Karpas-422 (cell line): ENCODE results near the gene MEGF9. TPM values are rescaled to one million over a fixed set of nuclear protein-coding genes. Genes with fewer than 3 reads are reported as not detected.
A peak's percentile ranks its signal among the peaks of the same experiment; 100 is the strongest.

ENCODE experiments used
- DNase-seq: peaks from one replicate; pipeline ENCODE4 v3.0.0-alpha.2; 2015
- H2AFZ ChIP-seq: fragments of 200-600 bp; sonication (generic); 2 replicates; pipeline ENCODE4 v1.6.1; 2014; ENCODE audit warnings: antibody characterized with exemption, low read length, mixed read lengths
- H3K27ac ChIP-seq: fragments of 200-600 bp; sonication (generic); 2 replicates; pipeline ENCODE4 v1.5.1; 2014; ENCODE audit warnings: mild to moderate bottlenecking, low read length, moderate library complexity
- H3K27me3 ChIP-seq: fragments of 200-600 bp; sonication (generic); 2 replicates; pipeline ENCODE4 v1.6.1; 2014; ENCODE audit warnings: low read length, mixed read lengths
- H3K36me3 ChIP-seq: fragments of 200-600 bp; sonication (generic); 2 replicates; pipeline ENCODE4 v1.6.1; 2014; ENCODE audit warnings: low read length, mixed read lengths; ENCODE audit not compliant: insufficient read depth
- H3K4me1 ChIP-seq: fragments of 200-600 bp; sonication (generic); 2 replicates; pipeline ENCODE4 v1.6.1; 2014; ENCODE audit warnings: mild to moderate bottlenecking, low read length, mixed read lengths
- H3K4me2 ChIP-seq: fragments of 200-600 bp; sonication (generic); 2 replicates; pipeline ENCODE4 v1.6.1; 2014; ENCODE audit warnings: low read length, low read depth, mild to moderate bottlenecking; ENCODE audit not compliant: poor library complexity, severe bottlenecking
- H3K4me3 ChIP-seq: fragments of 200-600 bp; sonication (generic); 2 replicates; pipeline ENCODE4 v1.5.1; 2014; ENCODE audit warnings: mild to moderate bottlenecking, antibody characterized with exemption, low read length, mixed read lengths
- H3K79me2 ChIP-seq: fragments of 200-600 bp; sonication (generic); 2 replicates; pipeline ENCODE4 v1.6.1; 2014; ENCODE audit warnings: mild to moderate bottlenecking, low read length, mixed read lengths
- H3K9ac ChIP-seq: fragments of 200-600 bp; sonication (generic); 2 replicates; pipeline ENCODE4 v1.6.0; 2014; ENCODE audit warnings: low read length
- H3K9me2 ChIP-seq: fragments of 200-600 bp; sonication (generic), shearing (Covaris generic); replicated peaks from 2 replicates; pipeline ENCODE4 v1.6.0; 2014; ENCODE audit warnings: mild to moderate bottlenecking, low read length, moderate library complexity; ENCODE audit not compliant: insufficient read depth
- H3K9me3 ChIP-seq: fragments of 300-700, 200-600 bp; sonication (generic); 2 replicates; pipeline ENCODE4 v1.6.1; 2014; ENCODE audit warnings: low read length, mixed read lengths
- H4K20me1 ChIP-seq: fragments of 200-600 bp; sonication (generic); 2 replicates; pipeline ENCODE4 v1.6.1; 2014; ENCODE audit warnings: mild to moderate bottlenecking, antibody characterized with exemption, low read length, low read depth; ENCODE audit not compliant: insufficient read depth
- total RNA-seq: library from RNA; depleted of rRNA; stranded (reverse); fragments of >200 nt; shearing (Covaris generic); gene quantifications from 2 replicates; pipeline ENCODE4 v1.2.3, GENCODE V29; 2014; ENCODE audit warnings: low replicate concordance

MEGF9 gene
- total RNA-seq, 1 experiment from 2014 or later = 86.6 TPM

- no peak for DNase-seq
- H3K4me1 ChIP-seq = peaks cover 100% of the 10 kb centered on the region
- H4K20me1 ChIP-seq = peaks cover 33% of the 10 kb centered on the region
- H3K4me2 ChIP-seq = peak overlapping the region; percentile 39
- H3K9ac ChIP-seq = peak overlapping the region; percentile 10; the same call in 1 of the 2 replicates
- H3K4me3 ChIP-seq = peak overlapping the region; percentile 6; the same call in 1 of the 2 replicates
- H3K79me2 ChIP-seq = peaks cover 100% of the 10 kb centered on the region
- no peaks in the 10 kb centered on the region for H3K9me2 ChIP-seq
- H3K36me3 ChIP-seq = peaks cover 75% of the 10 kb centered on the region
- H2AFZ ChIP-seq = no peak overlapping the region
- no peaks in the 10 kb centered on the region for H3K9me3 ChIP-seq
- H3K27ac ChIP-seq = peak overlapping the region; percentile 92
- H3K27me3 ChIP-seq = no peaks in the 10 kb centered on the region
These were observed 19.7 kb downstream of the MEGF9 start for GRCh38 chr9:120694559-120694958.

DNA sequence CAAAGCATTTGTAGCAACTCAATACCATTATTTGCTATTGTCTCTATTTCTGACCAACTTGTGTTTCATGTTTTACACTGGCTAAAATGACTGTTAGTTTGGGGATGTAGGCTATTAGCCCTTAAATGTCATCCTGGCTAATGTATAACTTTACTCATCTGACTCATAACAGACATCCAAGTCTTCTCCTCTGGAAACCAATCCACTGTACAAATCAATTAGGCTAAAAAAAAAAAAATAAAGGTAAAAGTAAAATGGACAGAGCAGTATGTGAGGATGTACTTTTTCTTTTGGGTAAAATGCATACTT lies 20.6 kb downstream of the MEGF9 start:
- H3K36me3 ChIP-seq = peaks cover 76% of the 10 kb centered on the region
- peaks cover 100% of the 10 kb centered on the region for H3K79me2 ChIP-seq
- H2AFZ ChIP-seq = no peak overlapping the region
- no peaks in the 10 kb centered on the region for H3K9me3 ChIP-seq
- H3K4me1 ChIP-seq = peaks cover 100% of the 10 kb centered on the region
- H3K4me3 ChIP-seq = no peak overlapping the region
- H3K9me2 ChIP-seq = no peaks in the 10 kb centered on the region
- H3K4me2 ChIP-seq = peak overlapping the region; percentile 39
- DNase-seq = no peak
- no peaks in the 10 kb centered on the region for H3K27me3 ChIP-seq
- H3K9ac ChIP-seq = 0 out of 2 replicates have a peak overlapping the region, but pooled peaks have one; percentile 4
- H4K20me1 ChIP-seq = peaks cover 38% of the 10 kb centered on the region
- H3K27ac ChIP-seq = peak overlapping the region; percentile 92

DNA sequence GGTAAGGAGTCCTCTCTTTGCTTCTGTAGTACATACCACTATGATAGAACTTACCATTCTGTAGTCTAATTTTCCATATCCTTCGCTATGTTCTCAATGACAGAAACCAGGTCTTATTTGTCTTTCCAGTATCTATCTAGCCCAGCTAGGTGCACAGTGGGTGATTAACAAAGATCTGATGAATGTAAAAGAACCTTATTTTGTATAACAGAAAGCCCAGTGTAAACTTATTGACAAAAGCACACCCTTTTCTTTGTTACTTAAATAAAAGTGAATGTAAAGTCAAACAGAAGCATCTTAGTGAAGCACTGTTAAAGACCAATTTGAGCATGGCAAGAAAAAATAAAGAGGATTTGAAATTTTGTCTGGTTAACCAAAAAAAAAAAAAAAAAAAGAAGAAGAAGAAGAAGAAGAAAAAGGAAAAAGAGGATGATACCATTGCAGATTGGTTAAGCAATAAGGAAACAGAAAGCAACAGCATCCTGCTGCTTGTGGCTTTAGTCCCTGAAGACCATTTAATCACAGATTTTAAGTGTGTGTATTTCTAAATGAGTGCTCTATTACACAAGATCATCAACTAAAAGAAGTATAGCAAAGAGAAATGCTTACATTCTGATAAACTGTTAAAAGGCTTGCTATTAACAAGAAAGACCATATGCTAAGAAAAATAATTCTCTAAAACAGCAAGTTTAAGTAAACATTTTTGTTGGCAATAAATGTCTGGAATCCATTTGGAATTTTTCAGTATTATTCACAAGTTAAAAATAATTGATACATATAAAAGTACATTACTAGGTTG lies 21.2 kb downstream of the MEGF9 start:
- H4K20me1 ChIP-seq = peaks cover 38% of the 10 kb centered on the region
- peaks cover 100% of the 10 kb centered on the region for H3K79me2 ChIP-seq
- H3K9ac ChIP-seq = no peak overlapping the region
- no peak overlapping the region for H3K4me3 ChIP-seq
- H3K36me3 ChIP-seq = peaks cover 76% of the 10 kb centered on the region
- no peak overlapping the region for H2AFZ ChIP-seq
- H3K4me2 ChIP-seq = peak overlapping the region; percentile 39
- H3K27me3 ChIP-seq = no peaks in the 10 kb centered on the region
- no peaks in the 10 kb centered on the region for H3K9me2 ChIP-seq
- H3K9me3 ChIP-seq = no peaks in the 10 kb centered on the region
- DNase-seq = peak; percentile 70
- H3K27ac ChIP-seq = peak overlapping the region; percentile 92
- H3K4me1 ChIP-seq = peaks cover 100% of the 10 kb centered on the region

DNA sequence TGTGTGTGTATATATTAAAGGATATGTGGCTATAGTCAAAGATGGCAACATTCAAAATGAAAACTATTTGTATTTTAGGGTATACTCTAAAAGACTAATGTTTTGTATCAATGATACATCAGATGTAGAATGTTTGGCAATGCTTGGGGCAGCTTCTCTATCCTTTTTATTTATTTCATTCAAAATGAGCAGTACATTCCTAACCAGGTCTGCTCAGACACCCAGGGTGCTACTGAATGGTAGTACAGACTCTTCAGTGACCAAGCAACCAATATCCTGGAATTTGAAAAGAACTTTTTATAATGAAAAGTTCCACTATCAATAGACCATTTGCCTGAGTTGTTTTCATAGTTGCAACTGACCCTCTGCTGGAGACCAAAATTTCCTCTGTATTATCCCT lies 23.9 kb downstream of the MEGF9 start:
- Histone ChIP-seq H4K20me1 (peaks cover 48% of the 10 kb centered on the region), H3K4me1 (peaks cover 92% of the 10 kb centered on the region), H3K27me3 (no peaks in the 10 kb centered on the region), H3K4me3 (no peak overlapping the region), H3K9ac (no peak overlapping the region), H3K9me2 (no peaks in the 10 kb centered on the region), H2AFZ (no peak overlapping the region), H3K4me2 (no peak overlapping the region), H3K79me2 (peaks cover 100% of the 10 kb centered on the region), H3K27ac (peak overlapping the region; percentile 92), H3K36me3 (peaks cover 87% of the 10 kb centered on the region), H3K9me3 (no peaks in the 10 kb centered on the region)
- DNase-seq = no peak

DNA sequence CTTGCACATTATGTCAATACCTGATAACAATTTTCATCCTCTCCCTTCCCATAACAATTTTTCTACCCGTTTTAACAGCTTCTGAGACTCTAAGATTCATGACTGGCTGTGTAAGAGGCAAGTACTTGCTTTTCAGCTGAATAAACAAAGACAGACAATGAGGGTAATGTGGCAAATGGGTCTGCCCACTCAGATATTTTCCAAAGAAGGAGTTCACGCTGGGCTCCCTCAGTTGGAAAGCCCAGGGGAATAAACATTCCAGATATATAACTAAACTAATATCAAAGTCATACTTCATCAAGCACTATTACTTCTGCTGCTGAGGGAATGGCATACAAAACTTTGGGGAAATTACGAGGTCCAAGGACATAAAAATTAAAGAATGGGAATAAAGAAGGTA lies 24.4 kb downstream of the MEGF9 start:
- Histone ChIP-seq H3K79me2 (peaks cover 100% of the 10 kb centered on the region), H3K27ac (peak overlapping the region; percentile 92), H3K4me1 (peaks cover 92% of the 10 kb centered on the region), H3K9me2 (no peaks in the 10 kb centered on the region), H4K20me1 (peaks cover 52% of the 10 kb centered on the region), H3K9ac (no peak overlapping the region), H3K4me3 (no peak overlapping the region), H3K9me3 (no peaks in the 10 kb centered on the region), H3K27me3 (no peaks in the 10 kb centered on the region), H3K4me2 (no peak overlapping the region), H3K36me3 (peaks cover 89% of the 10 kb centered on the region), H2AFZ (no peak overlapping the region)
- DNase-seq = no peak

DNA sequence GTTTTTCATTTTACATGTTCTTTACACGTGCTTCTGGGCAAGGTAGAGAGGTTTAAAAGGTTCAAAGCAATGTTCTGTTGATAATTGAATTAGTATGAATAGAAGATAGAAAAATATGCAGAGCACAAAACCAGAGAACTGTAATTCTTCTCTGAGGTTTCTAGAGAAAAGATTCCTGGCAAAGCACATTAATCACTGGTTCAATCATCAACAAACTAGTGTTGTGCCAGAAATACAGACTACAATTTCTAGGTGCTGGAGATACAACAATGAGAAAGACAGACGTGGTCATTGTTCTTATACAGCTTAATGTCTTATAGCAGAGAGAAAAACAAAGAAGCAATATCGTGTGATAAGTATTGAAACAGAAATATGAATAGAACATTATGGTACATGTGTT lies 25.5 kb downstream of the MEGF9 start:
- H3K27ac ChIP-seq = peak overlapping the region; percentile 92
- DNase-seq = no peak
- no peaks in the 10 kb centered on the region for H3K9me2 ChIP-seq
- H3K36me3 ChIP-seq = peaks cover 81% of the 10 kb centered on the region
- no peak overlapping the region for H3K4me2 ChIP-seq
- no peak overlapping the region for H2AFZ ChIP-seq
- H3K27me3 ChIP-seq = no peaks in the 10 kb centered on the region
- H3K9me3 ChIP-seq = no peaks in the 10 kb centered on the region
- peaks cover 91% of the 10 kb centered on the region for H3K4me1 ChIP-seq
- H3K4me3 ChIP-seq = no peak overlapping the region
- H3K79me2 ChIP-seq = peaks cover 100% of the 10 kb centered on the region
- no peak overlapping the region for H3K9ac ChIP-seq
- H4K20me1 ChIP-seq = peaks cover 48% of the 10 kb centered on the region

- H4K20me1 ChIP-seq = peaks cover 55% of the 10 kb centered on the region
These were observed 31.1 kb downstream of the MEGF9 start for GRCh38 chr9:120683150-120683549.

DNA sequence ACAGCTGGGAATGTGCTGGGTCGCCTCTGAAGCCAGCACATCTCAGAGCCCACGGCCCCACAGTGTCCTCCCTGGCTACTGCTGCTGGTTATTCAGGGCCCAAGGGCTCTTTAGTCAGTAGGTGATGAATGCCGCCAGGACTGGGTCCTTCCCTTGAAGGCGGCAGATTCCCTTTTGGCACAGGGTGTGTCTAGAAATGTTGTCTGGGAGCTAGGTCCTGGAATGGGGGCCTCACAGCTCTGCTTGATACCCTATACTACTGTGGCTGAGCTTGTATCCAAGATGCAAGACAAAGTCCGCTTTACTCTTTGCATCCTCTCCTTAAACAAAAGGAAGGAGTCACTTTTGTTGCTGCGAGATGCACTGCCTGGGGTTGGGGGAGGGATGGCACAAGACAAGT lies 33.1 kb downstream of the MEGF9 start:
- peaks cover 49% of the 10 kb centered on the region for H3K4me1 ChIP-seq
- H3K79me2 ChIP-seq = peaks cover 97% of the 10 kb centered on the region
- no peak overlapping the region for H3K9ac ChIP-seq
- peak overlapping the region; percentile 78; the same call in 1 of the 2 replicates for H3K27ac ChIP-seq
- H3K9me3 ChIP-seq = no peaks in the 10 kb centered on the region
- no peaks in the 10 kb centered on the region for H3K27me3 ChIP-seq
- no peak overlapping the region for H2AFZ ChIP-seq
- H3K36me3 ChIP-seq = peaks cover 64% of the 10 kb centered on the region
- DNase-seq = no peak
- H3K9me2 ChIP-seq = no peaks in the 10 kb centered on the region
- no peak overlapping the region for H3K4me2 ChIP-seq
- peaks cover 52% of the 10 kb centered on the region for H4K20me1 ChIP-seq
- no peak overlapping the region for H3K4me3 ChIP-seq

More at GRCh38 chr9:120683150-120683549, 31.1 kb downstream of the MEGF9 start:
- Histone ChIP-seq H3K9ac (no peak overlapping the region; the same call in 1 of the 2 replicates), H3K4me3 (0 out of 2 replicates have a peak overlapping the region, but pooled peaks have one; percentile 12), H3K27me3 (no peaks in the 10 kb centered on the region), H3K27ac (peak overlapping the region; percentile 78), H3K9me2 (no peaks in the 10 kb centered on the region), H3K9me3 (no peaks in the 10 kb centered on the region), H3K4me2 (peak overlapping the region; percentile 51), H2AFZ (no peak overlapping the region), H3K36me3 (peaks cover 68% of the 10 kb centered on the region), H3K4me1 (peaks cover 64% of the 10 kb centered on the region), H3K79me2 (peaks cover 97% of the 10 kb centered on the region)
- DNase-seq = no peak
